WTC11 (cell line): ENCODE results near the gene RPA3. TPM values are rescaled to one million over a fixed set of nuclear protein-coding genes. Genes with fewer than 3 reads are reported as not detected.

Experiments used
- ATAC-seq: fragments of 200-7000 bp; cut with Tn5 transposase; 2 replicates; pipeline ENCODE4 v1.10.0; 2021; ENCODE audit warnings: mild to moderate bottlenecking, moderate library complexity
- CTCF ChIA-PET: fragments of 300-600 bp; sonication (Branson Sonifier 250); formaldehyde crosslinking; loops from one replicate; lab custom pipeline; 2021; ENCODE audit warnings: antibody characterized with exemption; lab: Charles Lee
- POLR2A ChIA-PET: fragments of 350-600 bp; sonication (Branson Sonifier 250); formaldehyde crosslinking; loops from one replicate; lab custom pipeline; 2021; ENCODE audit warnings: antibody characterized with exemption; lab: Charles Lee
- DNase-seq: peaks from one replicate; pipeline ENCODE4 v3.0.0; 2021; ENCODE audit warnings: low spot score
- H3K27ac Mint-ChIP-seq: 2 replicates; pipeline ENCODE4 v1.8.0; 2021; ENCODE audit warnings: mixed read lengths
- H3K27me3 Mint-ChIP-seq: 2 replicates; pipeline ENCODE4 v1.8.0; 2021; ENCODE audit warnings: low read depth, mild to moderate bottlenecking, moderate library complexity, mixed read lengths
- H3K36me3 Mint-ChIP-seq: 2 replicates; pipeline ENCODE4 v1.8.0; 2021; ENCODE audit warnings: mixed read lengths
- H3K4me1 Mint-ChIP-seq: 2 replicates; pipeline ENCODE4 v1.8.0; 2022; ENCODE audit warnings: mixed read lengths
- H3K4me3 Mint-ChIP-seq: 2 replicates; pipeline ENCODE4 v1.8.0; 2021; ENCODE audit warnings: mild to moderate bottlenecking, moderate library complexity, mixed read lengths
- H3K9me3 Mint-ChIP-seq: 2 replicates; pipeline ENCODE4 v1.8.0; 2021; ENCODE audit warnings: mixed read lengths
- ATF1 ChIP-seq: sonication (generic); formaldehyde crosslinking; IDR thresholded peaks from 2 replicates; pipeline ENCODE4 v1.8.1; 2023; ENCODE audit warnings: mild to moderate bottlenecking, moderate library complexity, missing genetic modification reagents
- ATF6 ChIP-seq: sonication (generic); formaldehyde crosslinking; IDR thresholded peaks from 2 replicates; pipeline ENCODE4 v1.8.1; 2023; ENCODE audit warnings: mild to moderate bottlenecking, missing genetic modification reagents
- CDX4 ChIP-seq: fragments of 250-450 bp; sonication (Bioruptor Pico); IDR thresholded peaks from 2 replicates; pipeline ENCODE4 v1.9.0; 2021; ENCODE audit warnings: moderate library complexity, mild to moderate bottlenecking, inconsistent platforms, borderline replicate concordance
- CTCF ChIP-seq: fragments of 200-600 bp; IDR thresholded peaks from 2 replicates; pipeline ENCODE4 v1.8.0; 2022; ENCODE audit warnings: antibody characterized with exemption
- FOXJ3 ChIP-seq: sonication (generic); formaldehyde crosslinking; IDR thresholded peaks from 2 replicates; pipeline ENCODE4 v1.9.0; 2021; ENCODE audit warnings: missing genetic modification reagents, mild to moderate bottlenecking, borderline replicate concordance
- FOXK1 ChIP-seq: sonication (generic); formaldehyde crosslinking; IDR thresholded peaks from 2 replicates; pipeline ENCODE4 v1.8.0; 2022; ENCODE audit warnings: mild to moderate bottlenecking, moderate library complexity, missing genetic modification reagents
- GABPB1 ChIP-seq: sonication (generic); formaldehyde crosslinking; IDR thresholded peaks from 2 replicates; pipeline ENCODE4 v1.8.1; 2023; ENCODE audit warnings: mild to moderate bottlenecking, missing genetic modification reagents
- GRHL2 ChIP-seq: fragments of 250-450 bp; sonication (Bioruptor Pico); IDR thresholded peaks from 2 replicates; pipeline ENCODE4 v1.8.0; 2022; ENCODE audit warnings: mild to moderate bottlenecking, moderate library complexity; ENCODE audit not compliant: insufficient replicate concordance, severe bottlenecking
- HMGXB4 ChIP-seq: sonication (generic); formaldehyde crosslinking; IDR thresholded peaks from 2 replicates; pipeline ENCODE4 v1.8.1; 2023; ENCODE audit warnings: mild to moderate bottlenecking, moderate library complexity, missing genetic modification reagents
- IRF2 ChIP-seq: sonication (generic); formaldehyde crosslinking; IDR thresholded peaks from 2 replicates; pipeline ENCODE4 v1.8.0; 2022; ENCODE audit warnings: low read depth, missing genetic modification reagents, borderline replicate concordance
- MYBL2 ChIP-seq: sonication (generic); formaldehyde crosslinking; IDR thresholded peaks from 2 replicates; pipeline ENCODE4 v1.8.1; 2023; ENCODE audit warnings: mild to moderate bottlenecking, moderate library complexity, missing genetic modification reagents
- NFYB ChIP-seq: sonication (generic); formaldehyde crosslinking; conservative IDR thresholded peaks from 2 replicates; pipeline ENCODE4 v1.8.0; 2022; ENCODE audit warnings: low read depth, missing genetic modification reagents
- PRRX2 ChIP-seq: fragments of 250-450 bp; sonication (Bioruptor Pico); IDR thresholded peaks from 2 replicates; pipeline ENCODE4 v1.8.0; 2021; ENCODE audit warnings: mild to moderate bottlenecking
- SMAD4 ChIP-seq: sonication (generic); formaldehyde crosslinking; IDR thresholded peaks from 2 replicates; pipeline ENCODE4 v1.8.0; 2022; ENCODE audit warnings: mild to moderate bottlenecking, missing genetic modification reagents
- SOX15 ChIP-seq: fragments of 250-450 bp; sonication (Bioruptor Pico); IDR thresholded peaks from 2 replicates; pipeline ENCODE4 v1.9.0; 2021; ENCODE audit warnings: mild to moderate bottlenecking
- SP1 ChIP-seq: sonication (generic); formaldehyde crosslinking; conservative IDR thresholded peaks from 2 replicates; pipeline ENCODE4 v1.8.1; 2022; ENCODE audit warnings: missing genetic modification reagents
- TCF7 ChIP-seq: sonication (generic); formaldehyde crosslinking; IDR thresholded peaks from 2 replicates; pipeline ENCODE4 v1.8.0; 2022; ENCODE audit warnings: mild to moderate bottlenecking, low read depth, missing genetic modification reagents, moderate library complexity
- TEAD4 ChIP-seq: sonication (generic); formaldehyde crosslinking; IDR thresholded peaks from 2 replicates; pipeline ENCODE4 v1.8.0; 2022; ENCODE audit warnings: mild to moderate bottlenecking, missing genetic modification reagents
- TP53 ChIP-seq: sonication (generic); formaldehyde crosslinking; IDR thresholded peaks from 2 replicates; pipeline ENCODE4 v1.8.1; 2023; ENCODE audit warnings: mild to moderate bottlenecking, missing genetic modification reagents
- ZBTB21 ChIP-seq: sonication (generic); formaldehyde crosslinking; IDR thresholded peaks from 2 replicates; pipeline ENCODE4 v1.8.1; 2023; ENCODE audit warnings: mild to moderate bottlenecking, missing genetic modification reagents, borderline replicate concordance
- ZBTB43 ChIP-seq: sonication (generic); formaldehyde crosslinking; IDR thresholded peaks from 2 replicates; pipeline ENCODE4 v1.8.1; 2023; ENCODE audit warnings: mild to moderate bottlenecking, missing genetic modification reagents
- ZNF232 ChIP-seq: sonication (generic); formaldehyde crosslinking; IDR thresholded peaks from 2 replicates; pipeline ENCODE4 v1.8.0; 2022; ENCODE audit warnings: mild to moderate bottlenecking, missing genetic modification reagents
- ZNF423 ChIP-seq: fragments of 250-450 bp; sonication (Bioruptor Pico); IDR thresholded peaks from 2 replicates; pipeline ENCODE4 v2.1.2; 2022; ENCODE audit warnings: mild to moderate bottlenecking, moderate library complexity
- ZNF425 ChIP-seq: fragments of 250-450 bp; sonication (Bioruptor Pico); conservative IDR thresholded peaks from 2 replicates; pipeline ENCODE4 v1.9.0; 2021; ENCODE audit warnings: mild to moderate bottlenecking
- total RNA-seq: library from RNA; stranded (reverse); gene quantifications from 3 replicates; pipeline ENCODE4 v1.2.3, GENCODE V29; 2021

The RPA3 gene
- total RNA-seq, 1 experiment from 2014 or later = 97.8 TPM

- TF ChIP-seq CDX4 (CRISPR knock-in tag) = no peak
These were observed 19.0 kb downstream of the RPA3 start (continued) for GRCh38 chr7:7699380-7699779.

- POLR2A ChIA-PET = interaction anchor here (0.7 kb wide), 1 partner anchor 414 kb away, joined by 5 read pairs; no protein-coding TSS in a partner anchor
- H3K27ac Mint-ChIP-seq = no peak overlapping the region
These were observed 19.5 kb downstream of the RPA3 start for GRCh38 chr7:7698930-7699329.

GRCh38 chr7:7696458-7697119, 21.8 kb downstream of the RPA3 start:
- H3K4me1 Mint-ChIP-seq = no peaks in the 10 kb centered on the region
- H3K27ac Mint-ChIP-seq = no peak overlapping the region
- peaks cover 13% of the 10 kb centered on the region for H3K9me3 Mint-ChIP-seq
- ATAC-seq (no peak), DNase-seq (no peak)
- peaks cover 4% of the 10 kb centered on the region; the same call in 1 of the 2 replicates for H3K36me3 Mint-ChIP-seq
- ChIA-PET CTCF (interaction anchor here (0.7 to 2.4 kb wide), 2 partner anchors 10 to 15 kb away, joined by 5 to 7 read pairs; no protein-coding TSS in a partner anchor), POLR2A (no interaction called here)
- H3K27me3 Mint-ChIP-seq = no peaks in the 10 kb centered on the region
- no peak overlapping the region for H3K4me3 Mint-ChIP-seq
- TF ChIP-seq ZBTB21 (CRISPR knock-in tag) (no peak), ZBTB43 (CRISPR knock-in tag) (no peak), HMGXB4 (CRISPR knock-in tag) (no peak), ATF6 (CRISPR knock-in tag) (no peak), TCF7 (CRISPR knock-in tag) (no peak), CTCF (no peak)

More at GRCh38 chr7:7698930-7699329, 19.5 kb downstream of the RPA3 start:
- Mint-ChIP-seq H3K27me3 (no peaks in the 10 kb centered on the region), H3K4me3 (no peak overlapping the region), H3K36me3 (peaks cover 4% of the 10 kb centered on the region; the same call in 1 of the 2 replicates), H3K4me1 (peaks cover 7% of the 10 kb centered on the region), H3K9me3 (peaks cover 13% of the 10 kb centered on the region)
- ATAC-seq = no peak
- CTCF ChIA-PET = interaction anchor here (1.1 kb wide), 1 partner anchor 18 kb away, joined by 3 read pairs; no protein-coding TSS in a partner anchor
- no peak for DNase-seq
- no peak for TF ChIP-seq FOXJ3 (CRISPR knock-in tag)
- no peak for TF ChIP-seq ZNF425 (CRISPR knock-in tag)
- no peak for TF ChIP-seq ZNF423
- TF ChIP-seq TP53 (CRISPR knock-in tag) = no peak
- no peak for TF ChIP-seq ZBTB43 (CRISPR knock-in tag)
- TF ChIP-seq SP1 (CRISPR knock-in tag) = no peak
- TF ChIP-seq SOX15 (CRISPR knock-in tag) = no peak
- TF ChIP-seq NFYB (CRISPR knock-in tag) = no peak
- no peak for TF ChIP-seq GRHL2 (CRISPR knock-in tag)
- no peak for TF ChIP-seq ATF1 (CRISPR knock-in tag)
- no peak for TF ChIP-seq IRF2 (CRISPR knock-in tag)
- no peak for TF ChIP-seq TEAD4 (CRISPR knock-in tag)
- TF ChIP-seq FOXK1 (CRISPR knock-in tag) = no peak
- TF ChIP-seq PRRX2 (CRISPR knock-in tag) = no peak
- no peak for TF ChIP-seq GABPB1 (CRISPR knock-in tag)
- TF ChIP-seq MYBL2 (CRISPR knock-in tag) = no peak
- no peak for TF ChIP-seq SMAD4 (CRISPR knock-in tag)
- no peak for TF ChIP-seq ZNF232 (CRISPR knock-in tag)
